Suprapubic skin (tissue), 4 donors: ENCODE data around the gene DUSP3. TPM values are rescaled to one million over a fixed set of nuclear protein-coding genes. Genes with fewer than 3 reads are reported as not detected.

Source experiments
- DNase-seq, 2 donors: peaks; one replicate each; pipeline ENCODE4 v3.0.0-alpha.2; 2019; ENCODE audit warnings: low spot score in 2 of 2
- H3K27ac ChIP-seq: fragments of 200-600 bp; sonication (generic); one replicate; pipeline ENCODE4 v1.5.1; 2019
- H3K27me3 ChIP-seq: fragments of 200-600 bp; sonication (generic); one replicate; pipeline ENCODE4 v1.5.1; 2019
- H3K36me3 ChIP-seq: fragments of 200-600 bp; sonication (generic); one replicate; pipeline ENCODE4 v1.5.1; 2019
- H3K4me1 ChIP-seq: fragments of 200-600 bp; sonication (generic); one replicate; pipeline ENCODE4 v1.5.1; 2019
- H3K4me3 ChIP-seq: fragments of 200-600 bp; sonication (generic); one replicate; pipeline ENCODE4 v1.5.1; 2019; ENCODE audit warnings: mild to moderate bottlenecking
- H3K9me3 ChIP-seq: fragments of 200-600 bp; sonication (generic); one replicate; pipeline ENCODE4 v1.5.1; 2019
- CTCF ChIP-seq, 2 donors: fragments of 200-600 bp in 1 of 2; fragments of 450-650 bp in 1 of 2; sonication (generic) in 1 of 2; IDR thresholded peaks; one replicate each; pipeline ENCODE4 v1.5.1; 2016 to 2019; ENCODE audit warnings: antibody characterized with exemption in 2 of 2, mild to moderate bottlenecking in 1 of 2, moderate library complexity in 1 of 2
- EP300 ChIP-seq: sonication (generic); formaldehyde crosslinking; IDR thresholded peaks from one replicate; pipeline ENCODE4 v1.6.1; 2017; ENCODE audit warnings: antibody characterized with exemption
- POLR2A ChIP-seq, 2 donors: fragments of 450-650 bp; IDR thresholded peaks; one replicate each; pipeline ENCODE4 v1.6.1; 2017; ENCODE audit warnings: antibody characterized with exemption in 2 of 2, mild to moderate bottlenecking in 2 of 2, moderate library complexity in 2 of 2
- POLR2AphosphoS5 ChIP-seq, 3 donors: sonication (generic); formaldehyde crosslinking; IDR thresholded peaks; one replicate each; pipeline ENCODE4 v1.6.1; 2017; ENCODE audit warnings: antibody characterized with exemption in 3 of 3
- WGBS: methylation state at CpG from one replicate; pipeline ENCODE4 v1.1.5; 2018; 5-methylcytosine and 5-hydroxymethylcytosine counted together
- total RNA-seq, 4 donors: library from RNA; depleted of rRNA; stranded (reverse); fragments of >200 nt; gene quantifications; one replicate each; pipeline ENCODE4 v1.1.0, GENCODE V29; 2016

The DUSP3 gene
- total RNA-seq, 4 donors from 2014 or later = 34.8 to 48.5 (median 42.7) TPM

DNA sequence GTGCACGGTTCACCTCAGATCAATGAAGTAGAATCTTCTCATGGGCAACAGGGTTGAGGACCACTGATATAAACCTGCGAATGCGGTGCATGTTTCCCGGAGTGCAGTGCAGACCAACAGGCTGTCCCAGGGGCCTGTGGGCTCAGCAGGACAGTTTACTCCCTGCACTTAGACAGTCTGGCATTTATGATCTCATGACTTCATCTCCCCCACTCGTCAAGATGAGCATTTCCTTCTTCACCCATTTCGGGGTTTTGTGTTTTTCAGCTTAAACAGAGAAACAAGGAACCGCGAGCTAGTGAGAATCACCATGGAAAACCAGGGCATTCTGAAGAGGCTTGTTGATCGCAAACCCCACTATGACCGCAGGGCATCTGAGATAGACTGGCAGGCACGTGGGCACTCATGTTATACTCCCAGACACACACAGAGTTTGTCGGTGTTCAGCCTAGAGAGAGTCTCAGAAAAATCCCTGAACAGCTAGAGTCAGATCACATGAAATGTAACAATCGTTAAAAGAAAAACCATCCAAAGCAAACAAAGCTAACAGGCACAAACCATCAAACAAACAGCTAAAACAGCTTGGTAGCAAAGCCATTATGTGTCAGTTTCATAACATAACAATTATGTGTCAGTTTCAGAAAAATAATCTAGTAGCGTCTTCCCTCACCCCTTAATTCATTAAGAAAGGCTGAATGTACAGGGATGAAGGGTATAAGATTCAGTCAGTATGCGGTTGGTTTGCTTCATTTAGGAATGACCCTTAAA is 4.3 kb upstream of the DUSP3 start:
- H3K4me3 ChIP-seq = no peak overlapping the region
- no peak for TF ChIP-seq EP300
- no peak for TF ChIP-seq POLR2AphosphoS5 (IDR thresholded peaks at IDR 0.05)
- no peak for TF ChIP-seq CTCF (IDR thresholded peaks at IDR 0.05)
- TF ChIP-seq POLR2A (IDR thresholded peaks at IDR 0.05) = no peak
- H3K27me3 ChIP-seq = no peaks in the 10 kb centered on the region
- H3K36me3 ChIP-seq = no peaks in the 10 kb centered on the region
- no peak for DNase-seq
- peaks cover 13% of the 10 kb centered on the region for H3K4me1 ChIP-seq
- no peaks in the 10 kb centered on the region for H3K9me3 ChIP-seq
- 87% methylated on average over 15 of the region's 15 CpGs for WGBS
- H3K27ac ChIP-seq = no peak overlapping the region

GRCh38 chr17:43780135-43780534 is 1.4 kb upstream of the DUSP3 start, which contains the start of gene CFAP97D1:
CFAP97D1 (plus strand) TSS chr17:43780435; CDS start chr17:43780463, 28 bp downstream.
- Histone ChIP-seq H3K4me3 (peak within 1 kb of the TSS; percentile 99), H3K36me3 (peaks cover 6% of the 10 kb centered on the region), H3K9me3 (no peaks in the 10 kb centered on the region), H3K27ac (peak within 1 kb of the TSS; percentile 100), H3K4me1 (peaks cover 30% of the 10 kb centered on the region), H3K27me3 (no peaks in the 10 kb centered on the region)
- WGBS = 72% methylated on average over 7 of the region's 7 CpGs
- no peak for TF ChIP-seq CTCF (IDR thresholded peaks at IDR 0.05)
- no peak for TF ChIP-seq POLR2A (IDR thresholded peaks at IDR 0.05)
- no peak for TF ChIP-seq EP300
- TF ChIP-seq POLR2AphosphoS5 (IDR thresholded peaks at IDR 0.05) = no peak
- DNase-seq = no peak

DNA sequence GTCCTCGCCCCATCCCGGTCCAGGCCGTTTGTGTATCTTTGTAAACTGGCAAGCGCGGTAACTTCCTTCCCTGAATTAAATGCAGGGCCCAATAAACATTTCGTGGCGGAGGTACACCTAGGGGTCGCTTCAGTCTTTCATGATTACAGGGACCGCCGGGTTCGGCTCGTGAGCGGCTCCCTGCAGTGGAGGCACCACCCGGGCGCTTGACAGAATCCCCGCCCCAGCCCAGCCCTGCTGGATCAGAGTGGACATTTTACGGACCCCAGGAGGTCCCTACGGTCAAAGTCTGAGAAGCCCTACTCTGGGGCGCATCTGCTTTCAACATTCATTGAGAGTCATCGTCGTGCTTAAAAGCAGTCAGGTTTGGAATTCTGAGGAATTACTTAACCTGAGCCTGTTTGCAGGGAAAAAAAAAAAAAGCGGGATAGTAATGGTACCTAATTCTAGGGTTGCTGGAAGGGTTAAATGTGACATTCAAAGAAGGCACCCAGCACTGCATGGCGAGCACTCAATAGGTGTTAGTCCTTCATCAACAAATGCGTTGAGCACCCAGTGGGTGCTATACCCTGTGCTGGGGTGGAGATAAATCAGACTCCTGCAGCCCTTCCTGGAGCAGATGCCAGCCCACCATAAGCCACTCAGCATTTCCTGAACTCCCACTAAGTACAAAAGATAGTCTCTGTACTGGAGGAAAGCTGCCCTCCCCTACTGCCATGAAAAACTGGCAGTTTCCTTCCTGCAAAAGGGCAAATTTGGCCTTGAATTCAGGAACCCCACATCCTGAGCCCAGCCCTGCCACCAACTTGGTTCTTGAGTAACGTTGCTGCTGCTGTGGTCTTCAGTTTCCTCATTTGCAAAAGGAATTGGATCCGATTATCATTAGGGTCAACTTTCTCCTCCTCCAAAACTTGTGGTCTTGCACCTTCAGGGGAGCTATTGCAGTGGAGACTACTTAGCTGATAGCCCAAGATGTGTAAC is 658 bp upstream of the DUSP3 start:
- WGBS = 12% methylated on average over 15 of the region's 26 CpGs
- Histone ChIP-seq H3K9me3 (no peaks in the 10 kb centered on the region), H3K27ac (peak overlapping the region; percentile 100), H3K36me3 (peaks cover 13% of the 10 kb centered on the region), H3K4me3 (peak overlapping the region; percentile 99), H3K27me3 (no peaks in the 10 kb centered on the region), H3K4me1 (peaks cover 30% of the 10 kb centered on the region)
- TF ChIP-seq POLR2A (IDR thresholded peaks at IDR 0.05) = no peak
- TF ChIP-seq CTCF (IDR thresholded peaks at IDR 0.05) = peak in 1 of 2 donors; percentile 19
- no peak for TF ChIP-seq EP300
- TF ChIP-seq POLR2AphosphoS5 (IDR thresholded peaks at IDR 0.05) = no peak
- peak in 1 of 2 donors; percentile 84 for DNase-seq

DNA sequence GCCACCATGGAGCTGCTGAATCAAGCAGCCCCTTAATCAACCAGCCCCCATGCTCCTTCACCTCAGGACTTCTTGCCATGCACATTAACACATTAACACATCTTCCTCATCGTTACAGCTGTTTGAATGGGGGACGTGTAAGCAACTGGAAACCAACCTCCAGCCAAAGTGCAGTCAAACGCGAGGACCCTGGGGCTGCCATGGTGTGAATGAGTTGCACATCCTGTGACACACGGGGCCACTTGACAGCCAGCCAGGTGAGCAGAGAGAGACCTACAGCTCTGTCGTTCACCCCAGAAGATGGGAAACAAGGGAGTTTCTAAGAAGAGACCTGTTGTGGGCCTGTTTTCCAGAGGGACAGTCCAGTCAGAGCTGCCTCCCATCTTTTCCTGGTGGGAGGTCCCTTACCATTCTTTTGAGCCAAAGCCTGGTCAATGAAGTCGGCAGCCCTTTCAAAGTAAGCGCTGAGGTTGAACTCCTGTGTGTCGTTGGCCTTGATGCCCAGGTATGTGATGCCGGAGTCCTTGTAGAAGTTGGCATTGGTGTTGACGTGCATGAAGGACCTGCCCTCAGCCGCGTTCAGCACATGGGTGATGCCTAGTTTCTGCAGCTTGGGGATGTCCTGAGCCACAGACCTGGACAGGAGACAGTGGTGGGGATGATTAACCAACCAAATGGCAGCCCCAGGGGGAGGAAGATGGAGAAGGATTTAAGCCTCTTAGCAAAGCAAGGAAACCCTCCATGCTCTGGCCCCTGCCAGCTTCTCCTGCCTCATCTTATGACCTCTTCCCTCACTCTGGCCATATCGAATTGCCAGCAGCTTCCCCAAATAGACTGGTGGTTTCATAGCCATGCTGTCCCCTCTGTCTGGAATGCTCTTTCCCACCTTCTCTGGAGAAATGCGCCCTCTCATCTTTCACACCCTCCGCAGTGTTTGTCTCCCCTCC is 4.2 kb downstream of the DUSP3 start:
- DNase-seq = no peak
- no peak overlapping the region for H3K27ac ChIP-seq
- H3K4me1 ChIP-seq = peaks cover 27% of the 10 kb centered on the region
- no peaks in the 10 kb centered on the region for H3K9me3 ChIP-seq
- peaks cover 60% of the 10 kb centered on the region for H3K36me3 ChIP-seq
- H3K27me3 ChIP-seq = no peaks in the 10 kb centered on the region
- TF ChIP-seq POLR2A (IDR thresholded peaks at IDR 0.05) (no peak), CTCF (IDR thresholded peaks at IDR 0.05) (no peak), EP300 (no peak), POLR2AphosphoS5 (IDR thresholded peaks at IDR 0.05) (no peak)
- 90% methylated on average over 16 of the region's 16 CpGs for WGBS
- H3K4me3 ChIP-seq = no peak overlapping the region
